Measurements from ENCODE around the gene SNX8. TPM values are rescaled to one million over a fixed set of nuclear protein-coding genes. Genes with fewer than 3 reads are reported as not detected.
A peak's percentile ranks its signal among the peaks of the same experiment; 100 is the strongest.

SNX8 gene
- total RNA-seq, 1 experiment from 2014 or later = 40.6 TPM

DNA sequence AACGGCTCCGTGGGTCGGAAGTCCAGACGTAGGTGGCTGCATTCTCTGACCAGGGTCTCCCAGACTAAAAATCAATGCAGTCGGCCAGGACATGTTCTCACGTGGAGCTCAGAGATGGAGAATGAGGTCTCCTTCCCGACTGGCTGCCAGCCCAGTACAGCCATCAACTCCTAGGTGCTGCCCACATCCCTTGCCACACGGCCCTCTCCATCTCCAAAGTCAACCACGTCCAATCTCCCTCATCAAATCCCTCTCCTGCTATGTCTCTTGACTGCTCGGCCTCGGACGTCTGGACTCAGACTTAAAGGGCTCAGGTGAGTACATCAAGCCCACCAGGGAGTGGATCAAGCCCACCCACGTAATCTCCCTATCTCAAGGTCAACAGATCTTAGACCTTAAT lies 88.4 kb downstream of the SNX8 start:
- no peak overlapping the region for H3K9ac ChIP-seq (ENCODE audit: extremely low read depth, insufficient read length, low read length)
- H3K14ac ChIP-seq (ENCODE audit: insufficient read depth, low read length) = no peak overlapping the region
- no peak overlapping the region for H3K56ac ChIP-seq (ENCODE audit: insufficient read length, low read depth, low read length)
- no peak overlapping the region for H4K8ac ChIP-seq (replicated peaks; ENCODE audit: insufficient read length, low read depth, low read length)
- H3K4me2 ChIP-seq (ENCODE audit: insufficient read depth, insufficient read length, low read length) = no peak overlapping the region
- DNase-seq = no peak
- no peaks in the 10 kb centered on the region for H3K27me3 ChIP-seq (ENCODE audit: insufficient read depth, low read length)
- Mint-ChIP-seq H3K4me1 (no peaks in the 10 kb centered on the region), H3K9me3 (no peaks in the 10 kb centered on the region), H3K27me3 (ENCODE audit: low read depth) (no peaks in the 10 kb centered on the region), H3K4me3 (no peak overlapping the region), H3K27ac (peak overlapping the region in 1 of 3 experiments; percentile 76; a peak in 1 of 7 replicates), H3K36me3 (ENCODE audit: insufficient read depth in 1 of 3, low read depth in 3 of 3) (peaks cover 34 to 78% (median 76%) of the 10 kb centered on the region in 3 experiments; a peak in 6 of 7 replicates)
- no peak overlapping the region for H2BK12ac ChIP-seq (ENCODE audit: insufficient read length, low read depth, low read length)
- H3K23ac ChIP-seq (ENCODE audit: insufficient read length, low read depth, low read length) = no peak overlapping the region
- no CpG with 5 or more reads among the region's 13 CpGs for WGBS (ENCODE audit: extremely low coverage, insufficient read length, low lambda C conversion rate)
- H2BK5ac ChIP-seq (ENCODE audit: insufficient read length, low read length) = no peak overlapping the region
- H2BK20ac ChIP-seq (ENCODE audit: low read depth, low read length, poor library complexity, severe bottlenecking) = no peak overlapping the region
- H3K23me2 ChIP-seq (ENCODE audit: insufficient read length, low read depth, low read length, poor library complexity, severe bottlenecking) = no peaks in the 10 kb centered on the region
- H3K9me3 ChIP-seq (ENCODE audit: control insufficient read depth, low read depth, low read length) = no peaks in the 10 kb centered on the region
- no peak overlapping the region for H3K27ac ChIP-seq (ENCODE audit: insufficient read length, low read depth, low read length)
- no peak overlapping the region for H3K4ac ChIP-seq (ENCODE audit: low read depth, low read length)
- no peak overlapping the region for H2AK5ac ChIP-seq (ENCODE audit: insufficient read length, low read length)
- peaks cover 3% of the 10 kb centered on the region; the same call in 1 of the 2 replicates for H3K79me2 ChIP-seq (ENCODE audit: insufficient read depth, low read length)
- H3K4me1 ChIP-seq (ENCODE audit: insufficient read depth, low read length) = no peaks in the 10 kb centered on the region
- no peaks in the 10 kb centered on the region for H4K20me1 ChIP-seq (ENCODE audit: control insufficient read depth, insufficient read depth, insufficient read length)
- no peak overlapping the region for H4K5ac ChIP-seq (ENCODE audit: insufficient read length, low read depth, low read length)
- TF ChIP-seq, protein P1, sequence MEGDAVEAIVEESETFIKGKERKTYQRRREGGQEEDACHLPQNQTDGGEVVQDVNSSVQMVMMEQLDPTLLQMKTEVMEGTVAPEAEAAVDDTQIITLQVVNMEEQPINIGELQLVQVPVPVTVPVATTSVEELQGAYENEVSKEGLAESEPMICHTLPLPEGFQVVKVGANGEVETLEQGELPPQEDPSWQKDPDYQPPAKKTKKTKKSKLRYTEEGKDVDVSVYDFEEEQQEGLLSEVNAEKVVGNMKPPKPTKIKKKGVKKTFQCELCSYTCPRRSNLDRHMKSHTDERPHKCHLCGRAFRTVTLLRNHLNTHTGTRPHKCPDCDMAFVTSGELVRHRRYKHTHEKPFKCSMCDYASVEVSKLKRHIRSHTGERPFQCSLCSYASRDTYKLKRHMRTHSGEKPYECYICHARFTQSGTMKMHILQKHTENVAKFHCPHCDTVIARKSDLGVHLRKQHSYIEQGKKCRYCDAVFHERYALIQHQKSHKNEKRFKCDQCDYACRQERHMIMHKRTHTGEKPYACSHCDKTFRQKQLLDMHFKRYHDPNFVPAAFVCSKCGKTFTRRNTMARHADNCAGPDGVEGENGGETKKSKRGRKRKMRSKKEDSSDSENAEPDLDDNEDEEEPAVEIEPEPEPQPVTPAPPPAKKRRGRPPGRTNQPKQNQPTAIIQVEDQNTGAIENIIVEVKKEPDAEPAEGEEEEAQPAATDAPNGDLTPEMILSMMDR (conservative IDR thresholded peaks at IDR 0.05) = no peak
- H3K18ac ChIP-seq (ENCODE audit: insufficient read length, low read depth, low read length) = no peak overlapping the region
- H2BK15ac ChIP-seq (ENCODE audit: low read depth, low read length) = no peak overlapping the region
- H3T11ph ChIP-seq (ENCODE audit: low read length) = no peak overlapping the region
- peaks cover 14% of the 10 kb centered on the region for H3K79me1 ChIP-seq (ENCODE audit: insufficient read depth, low read depth, low read length, poor library complexity, severe bottlenecking)
- H4K91ac ChIP-seq (ENCODE audit: insufficient read length, low read depth, low read length) = no peak overlapping the region
- H2AFZ ChIP-seq (ENCODE audit: low read length) = no peak overlapping the region
- H2BK120ac ChIP-seq (ENCODE audit: low read depth, low read length, poor library complexity, severe bottlenecking) = no peak overlapping the region

Data from H9 (cell line).